ENCODE measurements around the gene FNBP1.

Gene FNBP1

GRCh38 chr9:129850821-129851550 lies 192.0 kb downstream of the FNBP1 start:
- FAIRE-seq, result no peak

- FAIRE-seq, result no peak
Observed at GRCh38 chr9:129849901-129850300, 193.1 kb downstream of the FNBP1 start.

- FAIRE-seq, result no peak
Observed at GRCh38 chr9:129848712-129849441, 194.1 kb downstream of the FNBP1 start.

GRCh38 chr9:129845373-129845772 lies 197.6 kb downstream of the FNBP1 start:
- no peak for FAIRE-seq

GRCh38 chr9:129841071-129841470 lies 201.9 kb downstream of the FNBP1 start:
- no peak for FAIRE-seq

GRCh38 chr9:129840034-129840433 lies 203.0 kb downstream of the FNBP1 start:
- no peak for FAIRE-seq

GRCh38 chr9:129839324-129840023 lies 203.5 kb downstream of the FNBP1 start:
- no peak for FAIRE-seq

- no peak for FAIRE-seq
Observed at GRCh38 chr9:129838707-129839259, 204.2 kb downstream of the FNBP1 start.
